NCI-H510A treated with DMSO at 0.1 percent for 48 hours (cell line): ENCODE results near the gene ZNF35.

Source experiments
- DNase-seq: peaks from one replicate; lab custom pipeline; 2025; lab: John Stamatoyannopoulos, UW

The ZNF35 gene

DNA sequence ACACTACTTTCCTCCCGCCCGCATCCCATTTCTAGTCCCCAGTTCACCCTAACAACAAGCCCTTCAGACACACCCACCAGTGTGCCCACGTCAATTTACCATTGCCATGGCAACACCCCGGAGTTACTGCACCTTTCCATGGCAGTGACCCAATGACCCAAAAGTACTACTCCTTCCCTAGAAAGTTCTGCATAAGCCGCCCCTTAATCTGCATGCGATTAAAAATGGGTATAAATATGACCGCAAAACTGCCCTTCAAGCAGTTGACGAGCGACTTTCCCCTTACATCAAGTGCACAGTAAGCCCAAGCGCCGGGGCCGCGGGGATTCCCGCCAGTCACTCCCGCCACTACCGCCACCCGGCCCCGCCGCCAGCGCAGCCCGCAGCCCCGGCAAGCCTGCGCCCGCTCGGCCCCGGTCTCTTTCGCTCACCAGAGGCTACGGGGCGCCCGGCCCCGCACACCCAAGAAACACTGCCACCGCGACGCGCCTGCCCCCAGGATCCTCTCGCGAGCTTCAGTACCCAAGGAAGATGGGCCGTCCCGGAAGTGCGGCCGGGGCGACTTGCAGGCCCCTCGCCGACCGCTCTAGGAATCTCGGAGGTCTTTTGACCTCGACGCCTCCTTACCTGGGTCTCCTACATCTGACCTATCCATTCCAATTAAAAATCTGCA lies 36.7 kb downstream of the ZNF35 start:
- peak; percentile 42 for DNase-seq

DNA sequence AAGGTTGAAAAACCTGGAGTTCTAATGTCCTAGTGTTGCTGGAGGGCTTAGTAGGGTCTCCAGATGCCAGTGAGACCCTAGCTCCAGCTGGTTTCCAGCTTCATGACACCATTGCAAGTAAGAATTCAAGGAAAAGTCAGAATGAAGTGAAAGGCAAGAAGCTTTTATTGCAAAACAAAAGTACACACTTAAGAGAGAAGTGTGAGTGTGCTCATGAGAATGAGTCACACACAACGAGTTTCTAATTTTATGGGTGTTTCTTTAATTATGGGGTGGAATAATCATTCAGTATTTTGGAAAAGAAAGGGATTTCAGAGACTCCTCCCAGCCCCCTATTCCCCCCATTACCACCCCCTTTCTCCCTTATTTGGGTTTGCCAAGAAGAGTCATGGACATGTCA lies 39.4 kb downstream of the ZNF35 start:
- no peak for DNase-seq
